ENCODE results near the gene CD160.

CD160 gene

DNA sequence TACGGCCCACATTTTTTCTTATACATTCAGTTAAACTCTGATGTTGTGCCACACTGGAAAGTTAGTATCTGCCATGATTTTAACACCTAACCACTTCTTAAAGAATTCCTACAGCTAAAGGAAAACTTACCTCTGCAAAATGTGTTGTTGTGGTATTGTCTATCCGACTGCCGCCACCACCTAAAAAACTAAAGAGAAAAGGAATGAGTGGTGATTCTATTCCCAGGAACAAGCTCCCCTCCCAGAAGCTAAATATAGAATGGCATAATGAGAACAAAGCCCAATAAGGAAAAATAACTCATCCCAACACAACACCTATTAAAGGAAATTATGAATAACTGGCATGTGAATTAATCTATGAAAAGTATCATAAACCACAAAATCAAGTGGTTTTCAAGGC lies 65.1 kb downstream of the CD160 start:
- H3K27me3 ChIP-seq (ENCODE audit: low read depth, low read length) = no peaks in the 10 kb centered on the region
- peak overlapping the region; percentile 70 for H3K27ac ChIP-seq (ENCODE audit: low read length)
- peaks cover 7 to 8% of the 10 kb centered on the region in 2 donors for H3K36me3 ChIP-seq (ENCODE audit: control insufficient read depth in 1 of 2, insufficient read depth in 2 of 2, low read length in 2 of 2)
- H3K4me3 ChIP-seq (ENCODE audit: low read depth in 1 of 2, low read length in 2 of 2) = peak overlapping the region; percentile 33 to 55
- peaks cover 6 to 12% of the 10 kb centered on the region in 2 donors for H3K4me1 ChIP-seq (ENCODE audit: control insufficient read depth in 1 of 2, insufficient read depth in 2 of 2, low read length in 2 of 2)
- no peaks in the 10 kb centered on the region for H3K9me3 ChIP-seq (ENCODE audit: control insufficient read depth in 1 of 2, low read length in 2 of 2)

DNA sequence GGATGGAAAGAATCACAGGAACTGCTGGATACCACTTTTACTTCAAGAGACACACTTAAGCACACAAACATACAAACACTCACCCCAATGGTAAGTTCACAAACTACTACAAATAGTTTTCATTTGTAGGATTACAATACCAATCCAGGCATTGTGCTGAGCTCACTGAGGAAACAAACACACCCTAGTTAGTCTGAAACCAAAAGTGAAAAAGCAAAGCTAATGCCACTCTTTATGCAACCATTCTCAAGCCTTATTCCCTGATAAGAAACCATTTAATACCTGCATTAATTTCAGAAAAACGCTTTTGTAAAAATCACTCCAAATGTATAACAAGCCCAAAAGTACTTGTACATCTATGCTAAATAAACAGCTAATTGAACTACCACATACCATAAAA lies 66.2 kb downstream of the CD160 start:
- Histone ChIP-seq H3K9me3 (ENCODE audit: control insufficient read depth in 1 of 2, low read length in 2 of 2) (no peaks in the 10 kb centered on the region), H3K27ac (ENCODE audit: low read length) (peak overlapping the region; percentile 70)

DNA sequence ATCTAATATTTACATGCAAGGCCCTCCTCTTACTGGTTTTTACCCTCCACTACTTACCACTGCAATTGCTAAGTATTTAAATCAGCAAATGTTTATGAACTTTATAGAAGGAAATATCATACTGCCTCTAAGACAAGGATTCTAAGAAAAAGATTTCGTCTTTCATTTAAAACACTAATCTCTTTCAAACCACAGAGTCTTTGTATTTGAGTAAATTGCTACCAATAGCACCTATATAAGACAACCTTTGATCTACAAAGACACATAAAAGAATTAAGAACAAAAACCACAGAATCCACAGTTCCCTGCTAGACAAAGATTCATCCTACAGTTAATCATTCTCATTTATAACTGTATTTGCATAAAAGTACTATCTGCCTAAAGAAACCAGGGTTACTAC lies 67.0 kb downstream of the CD160 start:
- H3K27ac ChIP-seq (ENCODE audit: low read length) = peak overlapping the region; percentile 70
- peaks cover 7 to 8% of the 10 kb centered on the region in 2 donors for H3K36me3 ChIP-seq (ENCODE audit: control insufficient read depth in 1 of 2, insufficient read depth in 2 of 2, low read length in 2 of 2)
- no peak overlapping the region for H3K4me3 ChIP-seq (ENCODE audit: low read depth in 1 of 2, low read length in 2 of 2)
- peaks cover 6 to 12% of the 10 kb centered on the region in 2 donors for H3K4me1 ChIP-seq (ENCODE audit: control insufficient read depth in 1 of 2, insufficient read depth in 2 of 2, low read length in 2 of 2)
- H3K9me3 ChIP-seq (ENCODE audit: control insufficient read depth in 1 of 2, low read length in 2 of 2) = no peaks in the 10 kb centered on the region
- H3K27me3 ChIP-seq (ENCODE audit: low read depth, low read length) = no peaks in the 10 kb centered on the region

More for the DNA sequence above, 66.2 kb downstream of the CD160 start:
- Histone ChIP-seq H3K27me3 (ENCODE audit: low read depth, low read length) (no peaks in the 10 kb centered on the region), H3K36me3 (ENCODE audit: control insufficient read depth in 1 of 2, insufficient read depth in 2 of 2, low read length in 2 of 2) (peaks cover 7 to 8% of the 10 kb centered on the region in 2 donors), H3K4me3 (ENCODE audit: low read depth in 1 of 2, low read length in 2 of 2) (no peak overlapping the region), H3K4me1 (ENCODE audit: control insufficient read depth in 1 of 2, insufficient read depth in 2 of 2, low read length in 2 of 2) (peaks cover 6 to 12% of the 10 kb centered on the region in 2 donors)

DNA sequence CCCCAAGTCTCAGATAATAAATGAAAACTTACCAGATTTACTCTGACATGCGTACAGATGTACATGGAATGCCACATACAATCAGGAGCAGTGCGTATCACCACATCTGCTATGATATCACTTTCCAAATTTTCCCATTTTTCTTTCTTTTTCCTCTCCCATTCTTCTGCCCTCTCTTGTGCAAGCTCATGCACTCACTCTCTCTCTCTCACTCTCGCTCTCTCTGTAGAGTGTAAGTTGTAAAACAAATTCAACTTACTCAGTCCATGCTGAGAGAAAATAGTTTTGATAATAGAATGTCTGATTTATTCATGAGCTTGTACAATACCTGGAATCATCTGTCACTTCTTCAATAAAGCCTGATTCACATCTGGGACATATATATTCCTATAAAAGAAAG lies 69.3 kb downstream of the CD160 start:
- H3K27me3 ChIP-seq (ENCODE audit: low read depth, low read length) = no peaks in the 10 kb centered on the region
- H3K36me3 ChIP-seq (ENCODE audit: control insufficient read depth in 1 of 2, insufficient read depth in 2 of 2, low read length in 2 of 2) = peaks cover 7 to 13% of the 10 kb centered on the region in 2 donors
- H3K27ac ChIP-seq (ENCODE audit: low read length) = no peak overlapping the region
- no peak overlapping the region for H3K4me3 ChIP-seq (ENCODE audit: low read depth in 1 of 2, low read length in 2 of 2)
- H3K9me3 ChIP-seq (ENCODE audit: control insufficient read depth in 1 of 2, low read length in 2 of 2) = no peaks in the 10 kb centered on the region
- H3K4me1 ChIP-seq (ENCODE audit: control insufficient read depth in 1 of 2, insufficient read depth in 2 of 2, low read length in 2 of 2) = peaks cover 6 to 12% of the 10 kb centered on the region in 2 donors

Data from muscle layer of duodenum (tissue), 2 donors.